ENCODE data around the gene BCAP31. TPM values are rescaled to one million over a fixed set of nuclear protein-coding genes. Genes with fewer than 3 reads are reported as not detected.
A peak's percentile ranks its signal among the peaks of the same experiment; 100 is the strongest.
"Not testable (repeated sequence)": the region's sequence is repeated elsewhere in the genome, so short reads cannot be mapped to it uniquely, and the experiment has no call there.

BCAP31 gene
- total RNA-seq, 4 donors from 2014 or later = 76.4 to 129 (median 101) TPM

GRCh38 chrX:153761863-153762262 lies 37.7 kb upstream of the BCAP31 start:
- no peak for DNase-seq (ENCODE audit: extremely low spot score)
- WGBS = 87% methylated on average over 11 of the region's 15 CpGs
- no peak overlapping the region for H3K4me3 ChIP-seq
- no peaks in the 10 kb centered on the region for H3K27me3 ChIP-seq
- peaks cover 0 to 4% (median 0%) of the 10 kb centered on the region in 4 donors for H3K9me3 ChIP-seq
- intact Hi-C loops (cut with DNase I) = no loop called here
- peaks cover 19 to 30% (median 29%) of the 10 kb centered on the region in 4 donors for H3K4me1 ChIP-seq
- H3K27ac ChIP-seq (replicated peaks in 1 of 4) = no peak overlapping the region
- H3K36me3 ChIP-seq = no peaks in the 10 kb centered on the region
- no peak for TF ChIP-seq POLR2AphosphoS5 (IDR thresholded peaks at IDR 0.05)
- TF ChIP-seq EP300 (IDR thresholded peaks at IDR 0.05) = no peak
- TF ChIP-seq POLR2A (IDR thresholded peaks at IDR 0.05; ENCODE audit: low read depth) = no peak
- TF ChIP-seq, protein P1, sequence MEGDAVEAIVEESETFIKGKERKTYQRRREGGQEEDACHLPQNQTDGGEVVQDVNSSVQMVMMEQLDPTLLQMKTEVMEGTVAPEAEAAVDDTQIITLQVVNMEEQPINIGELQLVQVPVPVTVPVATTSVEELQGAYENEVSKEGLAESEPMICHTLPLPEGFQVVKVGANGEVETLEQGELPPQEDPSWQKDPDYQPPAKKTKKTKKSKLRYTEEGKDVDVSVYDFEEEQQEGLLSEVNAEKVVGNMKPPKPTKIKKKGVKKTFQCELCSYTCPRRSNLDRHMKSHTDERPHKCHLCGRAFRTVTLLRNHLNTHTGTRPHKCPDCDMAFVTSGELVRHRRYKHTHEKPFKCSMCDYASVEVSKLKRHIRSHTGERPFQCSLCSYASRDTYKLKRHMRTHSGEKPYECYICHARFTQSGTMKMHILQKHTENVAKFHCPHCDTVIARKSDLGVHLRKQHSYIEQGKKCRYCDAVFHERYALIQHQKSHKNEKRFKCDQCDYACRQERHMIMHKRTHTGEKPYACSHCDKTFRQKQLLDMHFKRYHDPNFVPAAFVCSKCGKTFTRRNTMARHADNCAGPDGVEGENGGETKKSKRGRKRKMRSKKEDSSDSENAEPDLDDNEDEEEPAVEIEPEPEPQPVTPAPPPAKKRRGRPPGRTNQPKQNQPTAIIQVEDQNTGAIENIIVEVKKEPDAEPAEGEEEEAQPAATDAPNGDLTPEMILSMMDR (IDR thresholded peaks at IDR 0.05) = no peak

DNA sequence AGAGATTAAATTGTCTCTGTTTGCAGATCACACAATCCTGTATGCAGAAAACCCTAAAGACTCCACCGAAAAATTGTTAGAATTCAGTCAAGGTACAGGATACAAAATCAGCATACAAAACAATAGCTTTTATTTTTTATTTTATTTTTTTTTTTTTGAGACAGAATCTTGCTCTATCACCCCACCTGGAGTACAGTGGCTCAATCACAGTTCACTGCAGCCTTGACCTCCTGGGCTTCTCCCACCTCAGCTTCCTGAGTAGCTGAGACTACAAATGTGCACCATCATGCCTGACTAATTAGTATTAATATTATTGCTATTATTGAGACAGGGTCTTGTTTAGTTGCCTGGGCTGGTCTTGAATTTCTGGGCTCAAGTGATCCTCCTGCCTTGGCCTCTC lies 30.9 kb upstream of the BCAP31 start:
- 86% methylated on average over 1 of the region's 1 CpG for WGBS
- Histone ChIP-seq H3K27ac (replicated peaks in 1 of 4) (no peak overlapping the region), H3K36me3 (no peaks in the 10 kb centered on the region), H3K4me3 (no peak overlapping the region), H3K27me3 (no peaks in the 10 kb centered on the region), H3K4me1 (no peaks in the 10 kb centered on the region), H3K9me3 (peaks cover 0 to 5% (median 0%) of the 10 kb centered on the region in 4 donors)
- intact Hi-C loops (cut with DNase I) = no loop called here
- TF ChIP-seq, protein P1 (IDR thresholded peaks at IDR 0.05) = no peak
- no peak for TF ChIP-seq POLR2A (IDR thresholded peaks at IDR 0.05; ENCODE audit: low read depth)
- TF ChIP-seq POLR2AphosphoS5 (IDR thresholded peaks at IDR 0.05) = no peak
- no peak for TF ChIP-seq EP300 (IDR thresholded peaks at IDR 0.05)
- DNase-seq (ENCODE audit: extremely low spot score) = no peak

- H3K36me3 ChIP-seq = no peaks in the 10 kb centered on the region
- no peak for TF ChIP-seq POLR2AphosphoS5 (IDR thresholded peaks at IDR 0.05)
- H3K4me3 ChIP-seq = no peak overlapping the region
- DNase-seq (ENCODE audit: extremely low spot score) = no peak
- no peak overlapping the region for H3K27ac ChIP-seq (replicated peaks in 1 of 4)
- 75% methylated on average over 12 of the region's 12 CpGs for WGBS
- H3K4me1 ChIP-seq = no peaks in the 10 kb centered on the region
- intact Hi-C loops (cut with DNase I) = no loop called here
- no peaks in the 10 kb centered on the region for H3K9me3 ChIP-seq
- H3K27me3 ChIP-seq = no peaks in the 10 kb centered on the region
Measured at GRCh38 chrX:153750127-153750774, 26.1 kb upstream of the BCAP31 start.

DNA sequence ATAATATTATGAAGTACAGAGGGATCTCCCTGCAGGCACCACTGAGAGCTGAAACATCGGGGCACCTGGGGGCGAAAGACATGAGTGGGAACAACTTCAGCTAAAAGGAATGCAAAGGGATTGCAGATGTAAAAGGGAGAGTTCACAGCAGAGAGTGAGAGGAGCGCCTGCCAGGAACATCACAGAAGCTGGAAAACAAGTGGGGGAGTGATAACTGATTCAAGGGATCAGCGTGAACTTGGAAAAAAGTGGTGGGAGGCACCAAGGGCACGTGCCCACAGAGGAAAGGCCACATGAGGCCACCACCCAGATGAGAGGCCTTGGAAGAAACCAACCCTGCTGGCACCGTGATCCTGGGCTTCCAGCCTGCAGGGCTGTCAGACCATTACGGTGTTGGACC lies 24.8 kb upstream of the BCAP31 start:
- H3K27me3 ChIP-seq; H3K36me3 ChIP-seq; H3K9me3 ChIP-seq; intact Hi-C loops (cut with DNase I); H3K27ac ChIP-seq (replicated peaks in 1 of 4); H3K4me3 ChIP-seq; DNase-seq (ENCODE audit: extremely low spot score); H3K4me1 ChIP-seq: not testable (repeated sequence)
- 85% methylated on average over 7 of the region's 7 CpGs for WGBS

- intact Hi-C loops (cut with DNase I); H3K9me3 ChIP-seq; H3K4me3 ChIP-seq; H3K27ac ChIP-seq (replicated peaks in 1 of 4); H3K27me3 ChIP-seq; DNase-seq (ENCODE audit: extremely low spot score); H3K36me3 ChIP-seq: not testable (repeated sequence)
- WGBS = 69% methylated on average over 6 of the region's 6 CpGs
- peaks cover 0 to 21% (median 19%) of the 10 kb centered on the region in 4 donors for H3K4me1 ChIP-seq
Measured at GRCh38 chrX:153746991-153747390, 22.8 kb upstream of the BCAP31 start.

- intact Hi-C loops (cut with DNase I) = no loop called here
- TF ChIP-seq EP300 (IDR thresholded peaks at IDR 0.05) (no peak), POLR2A (IDR thresholded peaks at IDR 0.05; ENCODE audit: low read depth) (no peak), POLR2AphosphoS5 (IDR thresholded peaks at IDR 0.05) (no peak)
- TF ChIP-seq, protein P1 (IDR thresholded peaks at IDR 0.05) = no peak
- H3K9me3 ChIP-seq = no peaks in the 10 kb centered on the region
- WGBS = 81% methylated on average over 3 of the region's 3 CpGs
- H3K4me1 ChIP-seq = peaks cover 0 to 21% (median 19%) of the 10 kb centered on the region in 4 donors
- no peaks in the 10 kb centered on the region for H3K27me3 ChIP-seq
- H3K36me3 ChIP-seq = peaks cover 0 to 7% (median under 1%) of the 10 kb centered on the region in 4 donors
- no peak overlapping the region for H3K27ac ChIP-seq (replicated peaks in 1 of 4)
- H3K4me3 ChIP-seq = no peak overlapping the region
- DNase-seq (ENCODE audit: extremely low spot score) = no peak
Measured at GRCh38 chrX:153746359-153746758, 22.2 kb upstream of the BCAP31 start.

GRCh38 chrX:153745067-153745433 lies 20.9 kb upstream of the BCAP31 start:
- Histone ChIP-seq H3K4me1 (peaks cover 0 to 21% (median 19%) of the 10 kb centered on the region in 4 donors), H3K27ac (replicated peaks in 1 of 4) (peak overlapping the region in 1 of 4 donors; percentile 57), H3K36me3 (peaks cover 0 to 17% (median 8%) of the 10 kb centered on the region in 4 donors)
- DNase-seq (ENCODE audit: extremely low spot score); H3K4me3 ChIP-seq; intact Hi-C loops (cut with DNase I); H3K9me3 ChIP-seq; H3K27me3 ChIP-seq: not testable (repeated sequence)
- WGBS = 75% methylated on average over 5 of the region's 12 CpGs

All from esophagus muscularis mucosa (tissue), 4 donors.